ENCODE measurements around the gene MCRS1.

The MCRS1 gene

GRCh38 chr12:49556391-49557186 is 11.4 kb downstream of the MCRS1 start:
- no peak for DNase-seq

GRCh38 chr12:49555631-49556390 is 12.1 kb downstream of the MCRS1 start:
- no peak for DNase-seq

GRCh38 chr12:49554266-49554665 is 13.7 kb downstream of the MCRS1 start:
- DNase-seq, result no peak

GRCh38 chr12:49553512-49554088 is 14.3 kb downstream of the MCRS1 start:
- DNase-seq, result no peak

- DNase-seq, result no peak
Observed at GRCh38 chr12:49552899-49553298, 15.0 kb downstream of the MCRS1 start.

- DNase-seq, result no peak
Observed at GRCh38 chr12:49552425-49552824, 15.5 kb downstream of the MCRS1 start.

- DNase-seq, result no peak
Observed at GRCh38 chr12:49552014-49552413, 15.9 kb downstream of the MCRS1 start.

- DNase-seq, result no peak
Observed at GRCh38 chr12:49550693-49551252, 17.2 kb downstream of the MCRS1 start.

GRCh38 chr12:49549735-49550692 is 17.9 kb downstream of the MCRS1 start:
- DNase-seq, result no peak

GRCh38 chr12:49548822-49549648 is 18.9 kb downstream of the MCRS1 start:
- peak; percentile 21 for DNase-seq

- no peak for DNase-seq
Observed at GRCh38 chr12:49548481-49548821, 19.5 kb downstream of the MCRS1 start.

GRCh38 chr12:49547090-49547690 is 20.8 kb downstream of the MCRS1 start:
- DNase-seq, result no peak

- DNase-seq, result no peak
Observed at GRCh38 chr12:49546481-49546880, 21.5 kb downstream of the MCRS1 start.

GRCh38 chr12:49545815-49546214 is 22.1 kb downstream of the MCRS1 start:
- no peak for DNase-seq

- DNase-seq, result no peak
Observed at GRCh38 chr12:49543914-49544815, 23.8 kb downstream of the MCRS1 start.

- no peak for DNase-seq
Observed at GRCh38 chr12:49543221-49543913, 24.6 kb downstream of the MCRS1 start.

GRCh38 chr12:49542592-49543160 is 25.3 kb downstream of the MCRS1 start:
- no peak for DNase-seq

GRCh38 chr12:49541911-49542505 is 25.9 kb downstream of the MCRS1 start:
- no peak for DNase-seq

All from fibroblast of skin of abdomen (primary cell).